ENCODE results near the gene KCNG3.
"Not testable (repeated sequence)": the region's sequence is repeated elsewhere in the genome, so short reads cannot be mapped to it uniquely, and the experiment has no call there.

Gene KCNG3

DNA sequence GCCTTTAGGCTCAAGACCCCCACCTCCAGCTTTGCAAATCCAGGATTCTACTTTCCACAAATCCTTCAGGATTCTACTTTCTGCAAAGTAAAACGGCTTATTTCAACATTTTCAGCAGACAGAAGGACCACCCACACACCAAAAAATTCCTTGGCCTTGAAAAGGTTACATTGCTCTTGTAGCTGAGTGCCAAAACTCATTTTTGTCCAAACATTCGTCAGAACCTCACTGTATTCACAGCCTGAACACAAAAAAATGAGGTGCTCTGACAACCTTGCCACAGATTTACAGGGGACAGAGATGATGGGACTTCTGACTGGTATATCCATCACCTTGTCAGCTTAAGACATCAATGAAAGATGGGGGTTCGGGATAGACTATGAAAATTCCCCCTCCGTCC is 69.7 kb downstream of the KCNG3 start:
- DNase-seq, result no peak

DNA sequence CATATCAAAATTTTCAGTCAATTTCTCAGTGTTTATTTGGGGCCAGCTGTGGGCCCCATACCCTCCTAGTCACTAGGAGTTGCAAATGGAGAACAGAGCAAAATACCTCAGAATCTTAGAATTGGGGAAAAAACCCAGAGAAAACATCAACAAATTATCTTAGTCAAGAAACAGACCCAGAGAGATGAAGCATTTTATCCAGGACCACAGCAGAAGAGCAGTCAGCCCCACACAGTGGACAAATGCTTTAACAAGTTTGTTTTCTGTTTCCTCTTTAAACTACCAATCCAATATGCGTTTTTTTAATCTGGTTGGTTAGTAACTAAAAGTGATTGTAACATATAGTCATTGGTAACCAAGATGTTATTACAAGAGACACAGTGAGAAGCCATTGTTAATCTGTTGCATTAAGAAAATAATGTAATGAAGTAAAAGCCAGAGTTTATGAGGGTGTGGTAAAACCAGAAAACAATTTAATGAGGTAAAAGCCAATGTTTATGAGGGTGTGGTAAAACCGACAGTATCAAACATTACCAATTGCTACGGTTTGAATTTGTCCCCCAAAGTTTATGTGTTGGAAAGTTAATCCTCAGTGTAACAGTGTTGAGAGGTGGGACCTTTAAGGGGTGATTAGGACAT is 72.1 kb downstream of the KCNG3 start:
- no peak for DNase-seq

DNA sequence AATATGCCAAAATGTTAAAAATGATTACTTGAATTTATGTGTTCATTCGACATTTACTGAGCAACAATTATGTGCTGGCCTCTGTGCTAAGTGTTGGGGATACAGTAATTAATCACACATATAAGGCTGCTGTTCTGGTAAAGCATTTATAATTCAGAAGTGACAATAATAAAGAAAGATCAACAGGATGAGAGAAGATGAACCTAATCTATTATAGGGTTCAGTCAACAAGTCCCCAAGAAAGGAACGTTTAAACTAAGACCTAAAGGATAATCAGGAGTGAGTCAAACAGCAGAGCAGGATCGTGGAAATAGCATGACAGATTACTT is 72.7 kb downstream of the KCNG3 start:
- no peak for DNase-seq

DNA sequence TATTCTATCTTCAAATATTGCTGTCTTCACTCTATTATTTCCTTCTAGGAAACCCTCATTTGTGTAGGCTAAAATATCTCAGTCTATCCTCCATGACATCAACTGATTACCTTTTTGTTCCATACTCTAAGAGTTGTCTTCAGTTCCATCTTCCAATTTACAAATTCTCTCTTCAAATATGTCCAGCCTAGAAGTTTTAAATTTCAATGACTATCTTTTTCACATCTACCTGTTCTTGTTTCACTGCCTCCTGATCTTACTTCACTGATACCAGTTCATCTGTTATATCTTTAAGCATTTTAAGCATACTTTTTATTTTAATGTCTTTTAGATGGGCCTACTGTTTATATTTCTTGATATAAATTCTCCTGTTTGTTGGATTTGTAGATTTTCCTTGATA is 79.1 kb downstream of the KCNG3 start:
- DNase-seq, result no peak

DNA sequence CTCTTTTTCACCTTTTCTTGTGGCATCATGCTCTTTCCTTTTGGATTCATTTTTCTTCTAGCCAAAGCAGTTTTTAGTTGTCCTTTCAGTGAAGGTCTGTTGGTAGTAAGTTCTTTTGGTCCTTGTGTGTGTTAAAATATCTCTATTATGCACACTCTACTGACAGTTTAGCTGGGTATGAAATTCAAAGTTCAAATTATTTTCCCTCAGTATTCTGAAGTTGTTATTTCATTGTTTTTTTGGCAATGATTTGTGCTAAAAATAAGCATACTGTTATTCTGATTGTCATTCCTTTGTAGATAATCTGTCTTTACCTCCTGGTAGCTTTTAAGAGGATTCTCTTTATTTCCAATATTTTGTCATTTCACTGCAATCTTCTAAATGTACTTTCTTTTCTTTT is 79.6 kb downstream of the KCNG3 start:
- no peak for DNase-seq

DNA sequence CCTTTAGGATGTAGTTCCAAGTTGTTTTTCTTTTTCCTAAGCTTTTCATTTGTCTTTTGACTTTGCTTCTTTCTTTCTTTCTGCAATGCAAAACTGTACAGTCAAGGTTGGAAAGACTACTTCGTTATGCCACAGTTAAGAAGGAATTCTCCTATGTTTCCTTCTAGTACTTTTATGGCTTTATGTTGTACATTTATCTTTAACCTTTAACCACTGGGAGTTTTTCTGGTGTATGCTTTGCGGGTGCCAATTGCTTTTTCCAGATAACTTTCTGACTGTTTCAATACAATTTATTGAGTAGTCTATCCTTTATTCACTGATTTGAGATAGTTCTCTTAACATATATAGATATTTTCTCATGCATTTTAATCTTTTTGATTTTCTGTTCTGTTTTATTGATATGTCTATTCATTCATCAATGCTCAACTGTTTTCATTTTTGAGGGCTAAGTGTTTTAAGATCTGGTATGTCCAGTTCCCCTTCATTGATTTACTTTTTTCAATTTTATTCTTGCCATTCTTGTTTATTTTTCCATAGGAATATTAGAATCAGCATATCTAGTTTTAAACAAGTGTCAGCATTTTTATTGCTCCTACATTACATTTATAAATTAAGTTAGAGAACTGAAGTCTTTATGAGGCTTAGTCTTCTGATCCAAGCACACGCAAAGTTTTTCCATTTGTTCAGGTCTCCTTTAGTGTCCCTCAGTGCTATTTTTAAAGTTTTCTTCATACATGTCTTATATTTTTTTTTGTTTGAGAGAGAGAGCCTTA is 82.9 kb downstream of the KCNG3 start:
- no peak for DNase-seq

DNA sequence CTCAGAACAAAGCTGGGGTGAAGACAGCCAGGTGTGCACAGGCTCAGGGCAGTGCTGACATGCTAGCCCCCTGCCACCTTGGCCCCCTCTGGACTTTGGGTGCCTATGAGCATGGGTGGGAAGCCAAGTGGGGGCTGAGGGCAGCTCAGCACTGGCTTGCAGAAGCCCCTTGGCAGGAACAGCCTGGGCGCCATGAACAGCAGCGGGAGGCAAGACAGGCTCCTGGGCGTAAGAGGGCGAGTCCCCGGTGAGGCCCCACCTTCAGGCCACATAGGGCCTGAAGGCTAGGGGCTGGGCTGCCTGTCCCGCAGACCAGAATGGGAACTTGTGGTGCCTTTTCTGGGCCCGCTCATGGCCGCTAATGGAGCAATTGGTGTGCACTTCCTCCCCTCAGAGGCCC is 85.8 kb downstream of the KCNG3 start:
- DNase-seq, result no peak

DNA sequence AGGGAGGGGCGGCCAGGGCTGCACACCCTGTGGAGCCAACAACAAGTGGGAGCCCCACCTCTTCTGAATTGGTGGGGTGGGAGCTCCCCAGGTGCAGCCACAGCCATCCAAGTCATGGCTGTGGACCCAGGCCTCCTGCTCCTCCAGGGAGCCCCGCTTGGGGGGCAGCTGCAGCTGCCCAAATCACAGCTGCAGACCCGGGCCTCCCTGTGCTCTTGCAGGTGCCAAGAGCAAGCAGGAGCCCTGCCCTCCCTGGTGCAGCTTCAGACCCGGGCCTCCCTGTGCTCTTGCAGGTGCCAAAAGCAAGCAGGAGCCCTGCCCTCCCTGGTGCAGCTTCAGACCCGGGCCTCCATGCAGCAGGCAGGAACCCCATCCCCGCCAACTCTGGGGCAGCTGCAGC is 86.3 kb downstream of the KCNG3 start:
- no peak for DNase-seq

DNA sequence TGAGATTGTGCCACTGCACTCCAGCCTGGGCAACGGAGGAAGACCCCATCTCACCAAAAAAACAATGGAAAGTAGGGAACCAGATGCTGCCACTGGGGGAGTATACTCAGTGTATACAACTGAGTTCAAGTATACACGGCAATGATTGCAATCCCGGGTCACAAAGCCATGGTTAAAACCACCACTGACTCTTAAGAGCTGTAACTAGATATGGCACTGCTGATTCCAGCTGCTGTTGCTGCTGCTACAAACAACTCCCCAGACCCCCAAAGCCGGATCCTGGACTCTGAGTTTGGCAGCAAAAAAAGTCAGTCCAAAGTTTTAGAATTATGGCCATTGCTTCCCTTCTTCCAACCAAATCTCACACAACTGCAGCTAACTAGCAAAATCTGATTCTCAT is 89.1 kb downstream of the KCNG3 start:
- DNase-seq, result no peak

DNA sequence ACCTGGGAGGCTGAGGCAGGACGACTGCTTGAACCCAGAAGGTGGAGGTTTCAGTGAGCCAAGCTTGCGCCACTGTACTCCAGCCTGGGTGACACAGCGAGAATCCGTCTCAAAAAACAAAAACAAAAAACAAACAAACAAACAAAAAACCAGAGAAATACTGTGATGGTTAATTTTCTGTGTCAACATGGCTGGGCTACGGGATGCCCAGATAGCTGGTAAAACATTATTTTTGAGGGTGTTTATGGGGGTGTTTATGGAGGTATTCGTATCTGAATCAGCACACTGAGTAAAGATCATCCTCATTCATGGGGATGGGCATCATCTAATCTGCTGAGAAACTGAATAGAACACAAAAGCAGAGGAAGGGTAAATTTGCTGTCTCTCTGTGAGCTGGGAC is 92.0 kb downstream of the KCNG3 start:
- DNase-seq, result no peak

DNA sequence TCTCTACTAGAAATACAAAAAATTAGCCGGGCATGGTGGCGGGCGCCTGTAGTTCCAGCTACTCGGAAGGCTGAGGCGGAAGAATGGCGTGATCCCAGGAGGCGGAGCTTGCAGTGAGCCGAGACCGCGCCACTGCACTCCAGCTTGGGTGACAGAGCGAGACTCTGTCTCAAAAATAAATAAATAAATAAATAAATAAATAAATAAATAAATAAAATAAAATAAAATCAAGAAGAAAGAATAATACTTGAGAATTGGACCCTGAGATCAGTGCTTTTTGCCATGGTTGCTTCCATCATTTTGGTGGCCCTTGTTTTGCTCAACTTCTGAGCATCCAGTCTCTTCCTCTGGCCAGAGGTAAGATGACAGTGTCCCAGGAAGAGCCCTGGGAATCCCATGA is 95.7 kb downstream of the KCNG3 start:
- DNase-seq, result not testable (repeated sequence)

DNA sequence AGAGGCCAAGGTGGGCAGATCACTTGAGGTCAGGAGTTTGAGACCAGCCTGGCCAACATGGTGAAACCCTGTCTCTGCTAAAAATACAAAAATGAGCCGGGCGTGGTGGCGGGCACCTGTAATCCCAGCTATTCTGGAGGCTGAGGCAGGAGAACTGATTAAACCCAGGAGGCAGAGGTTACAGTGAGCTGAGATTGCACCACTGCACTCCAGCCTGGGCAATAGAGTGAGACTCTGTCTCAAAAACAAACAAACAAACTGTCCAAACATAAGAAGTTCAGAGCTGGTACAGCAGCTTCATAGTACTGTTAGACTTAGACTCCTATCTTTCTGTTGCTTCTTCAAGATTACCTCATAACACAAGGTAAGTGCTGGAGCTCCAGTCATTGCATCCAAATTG is 100.5 kb downstream of the KCNG3 start:
- not testable (repeated sequence) for DNase-seq

DNA sequence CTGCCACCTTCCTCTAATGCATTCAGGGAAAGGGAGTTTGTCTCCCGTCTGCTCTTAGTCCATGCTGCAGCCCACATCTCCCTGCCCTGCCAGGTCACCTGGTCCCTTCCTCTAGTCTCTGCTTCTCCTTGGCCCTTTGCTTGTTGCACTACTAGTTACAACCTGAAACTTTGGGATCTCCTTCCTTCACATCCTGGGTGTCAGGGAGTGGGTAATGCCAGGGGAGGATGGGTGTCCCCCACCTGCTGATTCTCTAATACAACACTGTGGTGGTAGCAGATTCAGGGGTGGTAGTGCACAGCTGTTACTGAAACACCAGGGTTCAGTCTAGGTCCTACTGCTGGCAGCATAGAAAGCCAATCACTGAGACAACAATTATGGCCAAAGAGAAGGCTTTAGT is 101.6 kb downstream of the KCNG3 start:
- no peak for DNase-seq

All from SHP77 (cell line).